ENCODE measurements around the gene CDH11.

GRCh38 chr16:64974381-64974780 is 147.5 kb downstream of the CDH11 start:
- TF ChIP-seq PKNOX1 (IDR thresholded peaks at IDR 0.05): no peak
- TF ChIP-seq SP1 (IDR thresholded peaks at IDR 0.05): no peak
- no peak for TF ChIP-seq BHLHE40 (IDR thresholded peaks at IDR 0.05; ENCODE audit: borderline replicate concordance)
- no peak for TF ChIP-seq NFRKB (IDR thresholded peaks at IDR 0.05)
- no peak for TF ChIP-seq FOXK2 (IDR thresholded peaks at IDR 0.05)

Measured in HEK293T (cell line).